ENCODE results near the gene DPYD. TPM values are rescaled to one million over a fixed set of nuclear protein-coding genes. Genes with fewer than 3 reads are reported as not detected.

DPYD gene
- total RNA-seq, 1 donor from 2014 or later = 8.5 TPM

DNA sequence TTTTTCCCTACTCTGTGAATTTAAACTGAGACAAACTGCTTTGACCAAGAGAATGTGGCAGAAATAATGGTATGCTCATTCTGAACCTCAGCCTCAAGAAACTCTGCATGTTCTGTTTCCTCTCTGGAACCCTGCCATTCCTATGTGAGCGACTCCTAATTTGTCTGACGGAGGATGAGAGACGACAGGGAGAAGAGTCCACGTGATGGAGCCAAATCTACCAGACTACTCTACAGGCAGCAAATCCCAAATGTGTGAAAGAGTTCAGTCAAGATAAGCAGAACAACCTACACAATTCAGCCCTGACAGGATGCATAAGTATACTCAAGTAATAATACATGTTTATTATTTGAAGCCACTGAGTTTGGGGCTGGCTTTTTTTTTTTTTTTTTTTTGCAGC, 153.5 kb downstream of the DPYD start:
- no peak for TF ChIP-seq CTCF (conservative IDR thresholded peaks at IDR 0.05)
- no peaks in the 10 kb centered on the region for H3K4me1 Mint-ChIP-seq (ENCODE audit: unreplicated experiment)
- no peaks in the 10 kb centered on the region for H3K36me3 Mint-ChIP-seq
- no peak overlapping the region for H3K4me3 Mint-ChIP-seq
- peaks cover 2% of the 10 kb centered on the region for H3K9me3 Mint-ChIP-seq
- no peaks in the 10 kb centered on the region for H3K27me3 Mint-ChIP-seq
- H3K27ac Mint-ChIP-seq = no peak overlapping the region
- no peak for DNase-seq (ENCODE audit: extremely low spot score, unreplicated experiment)

GRCh38 chr1:97764991-97765390, 155.8 kb downstream of the DPYD start:
- Mint-ChIP-seq H3K4me3 (no peak overlapping the region), H3K36me3 (no peaks in the 10 kb centered on the region), H3K27ac (no peak overlapping the region), H3K27me3 (no peaks in the 10 kb centered on the region), H3K4me1 (ENCODE audit: unreplicated experiment) (no peaks in the 10 kb centered on the region), H3K9me3 (no peaks in the 10 kb centered on the region)
- DNase-seq (ENCODE audit: extremely low spot score, unreplicated experiment) = no peak
- no peak for TF ChIP-seq CTCF (conservative IDR thresholded peaks at IDR 0.05)

- H3K4me1 Mint-ChIP-seq (ENCODE audit: unreplicated experiment) = no peaks in the 10 kb centered on the region
- no peak for TF ChIP-seq CTCF (conservative IDR thresholded peaks at IDR 0.05)
- H3K4me3 Mint-ChIP-seq = no peak overlapping the region
- no peak overlapping the region for H3K27ac Mint-ChIP-seq
- no peak for DNase-seq (ENCODE audit: extremely low spot score, unreplicated experiment)
- H3K36me3 Mint-ChIP-seq = no peaks in the 10 kb centered on the region
- H3K9me3 Mint-ChIP-seq = no peaks in the 10 kb centered on the region
- no peaks in the 10 kb centered on the region for H3K27me3 Mint-ChIP-seq
These were observed 159.2 kb downstream of the DPYD start for GRCh38 chr1:97761637-97762036.

DNA sequence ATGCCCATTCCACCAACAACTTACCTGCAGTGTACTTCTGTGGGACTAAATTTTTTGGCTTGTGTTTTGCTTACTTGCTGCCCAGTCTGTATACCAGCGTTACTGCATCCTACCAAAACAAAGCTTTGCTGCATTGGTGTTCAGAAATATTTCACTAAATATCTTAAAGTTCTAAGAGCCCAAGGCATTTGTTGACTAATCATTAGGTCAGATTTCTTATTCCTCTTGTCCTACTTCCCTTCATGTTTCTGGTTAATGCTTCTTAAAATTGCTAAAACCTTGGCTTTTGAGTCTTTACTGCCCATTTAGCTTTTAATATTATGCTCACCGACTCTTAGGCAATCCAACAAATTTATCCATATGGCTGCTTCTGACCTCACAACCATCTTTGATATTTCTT, 161.8 kb downstream of the DPYD start:
- H3K27me3 Mint-ChIP-seq = no peaks in the 10 kb centered on the region
- H3K36me3 Mint-ChIP-seq = no peaks in the 10 kb centered on the region
- no peak for TF ChIP-seq CTCF (conservative IDR thresholded peaks at IDR 0.05)
- H3K27ac Mint-ChIP-seq = no peak overlapping the region
- H3K9me3 Mint-ChIP-seq = no peaks in the 10 kb centered on the region
- H3K4me3 Mint-ChIP-seq = no peak overlapping the region
- H3K4me1 Mint-ChIP-seq (ENCODE audit: unreplicated experiment) = no peaks in the 10 kb centered on the region
- DNase-seq (ENCODE audit: extremely low spot score, unreplicated experiment) = no peak

- no peaks in the 10 kb centered on the region for H3K4me1 Mint-ChIP-seq (ENCODE audit: unreplicated experiment)
- no peaks in the 10 kb centered on the region for H3K9me3 Mint-ChIP-seq
- H3K36me3 Mint-ChIP-seq = no peaks in the 10 kb centered on the region
- H3K27ac Mint-ChIP-seq = no peak overlapping the region
- H3K27me3 Mint-ChIP-seq = no peaks in the 10 kb centered on the region
- TF ChIP-seq CTCF (conservative IDR thresholded peaks at IDR 0.05) = no peak
- H3K4me3 Mint-ChIP-seq = no peak overlapping the region
- DNase-seq (ENCODE audit: extremely low spot score, unreplicated experiment) = no peak
These were observed 162.2 kb downstream of the DPYD start for GRCh38 chr1:97758541-97759057.

DNA sequence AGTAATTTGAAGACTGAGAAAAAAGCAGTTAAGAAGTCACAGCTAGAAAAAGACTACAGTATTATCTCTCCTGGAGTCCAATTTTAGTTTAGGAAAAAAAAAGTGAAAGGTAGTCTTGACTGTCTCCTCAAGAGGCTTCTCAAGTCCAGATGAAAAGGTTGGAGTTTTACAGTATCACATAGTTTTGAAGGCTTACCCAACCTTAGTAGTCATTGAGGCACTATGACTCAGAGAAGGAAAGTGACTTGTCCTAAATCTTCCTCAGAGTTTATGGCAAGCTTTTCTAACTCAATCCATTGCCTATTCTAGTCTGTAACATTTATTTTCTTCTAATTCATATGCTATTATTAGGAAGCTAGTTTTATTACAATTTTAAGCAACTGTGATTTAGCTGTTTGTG, 174.9 kb downstream of the DPYD start:
- no peak for DNase-seq (ENCODE audit: extremely low spot score, unreplicated experiment)
- H3K9me3 Mint-ChIP-seq = no peaks in the 10 kb centered on the region
- no peaks in the 10 kb centered on the region for H3K27me3 Mint-ChIP-seq
- H3K27ac Mint-ChIP-seq = no peak overlapping the region
- no peak overlapping the region for H3K4me3 Mint-ChIP-seq
- no peaks in the 10 kb centered on the region for H3K36me3 Mint-ChIP-seq
- TF ChIP-seq CTCF (conservative IDR thresholded peaks at IDR 0.05) = no peak
- H3K4me1 Mint-ChIP-seq (ENCODE audit: unreplicated experiment) = peaks cover 9% of the 10 kb centered on the region
